Stimulated activated naive CD4-positive, alpha-beta T cell (primary cell): ENCODE data around the gene GLYR1.
A peak's percentile ranks its signal among the peaks of the same experiment; 100 is the strongest.
"Not testable (repeated sequence)": the region's sequence is repeated elsewhere in the genome, so short reads cannot be mapped to it uniquely, and the experiment has no call there.

ENCODE experiments used
- DNase-seq, 6 experiments: peaks; one replicate each; lab custom pipeline; 2025; lab: John Stamatoyannopoulos, UW

Gene GLYR1

GRCh38 chr16:4846901-4847773, at the start of gene GLYR1, which contains the start of gene UBN1:
TSS of gene GLYR1 (minus strand) at chr16:4847288. CDS start at chr16:4847265, 23 bp downstream.
TSS of gene UBN1 (plus strand) at chr16:4847481. CDS start at chr16:4852918, 5,437 bp downstream.
- peak; percentile 97 to 99 (median 98) for DNase-seq

- not testable (repeated sequence) for DNase-seq
These were observed 49.7 kb upstream of the GLYR1 start for GRCh38 chr16:4896761-4897160.

- no peak for DNase-seq
These were observed 48.3 kb upstream of the GLYR1 start for GRCh38 chr16:4895366-4895765.

GRCh38 chr16:4894276-4895150, 47.4 kb upstream of the GLYR1 start:
- DNase-seq: no peak

- no peak for DNase-seq
These were observed 46.2 kb upstream of the GLYR1 start for GRCh38 chr16:4893103-4893862.

- no peak for DNase-seq
These were observed 45.4 kb upstream of the GLYR1 start for GRCh38 chr16:4892361-4893102.

GRCh38 chr16:4891886-4892216, 44.8 kb upstream of the GLYR1 start:
- DNase-seq: no peak

- DNase-seq: no peak
These were observed 44.2 kb upstream of the GLYR1 start for GRCh38 chr16:4891097-4891885.

- DNase-seq: no peak
These were observed 43.6 kb upstream of the GLYR1 start for GRCh38 chr16:4890686-4891085.

GRCh38 chr16:4890026-4890425, 42.9 kb upstream of the GLYR1 start:
- DNase-seq: no peak

- DNase-seq: no peak
These were observed 41.5 kb upstream of the GLYR1 start for GRCh38 chr16:4888428-4889135.

GRCh38 chr16:4886151-4886550, 39.1 kb upstream of the GLYR1 start:
- no peak for DNase-seq

GRCh38 chr16:4884972-4885874, 38.1 kb upstream of the GLYR1 start:
- DNase-seq: no peak

- no peak for DNase-seq
These were observed 37.1 kb upstream of the GLYR1 start for GRCh38 chr16:4884209-4884608.

- no peak for DNase-seq
These were observed 36.4 kb upstream of the GLYR1 start for GRCh38 chr16:4883501-4883900.

- DNase-seq: no peak
These were observed 35.7 kb upstream of the GLYR1 start for GRCh38 chr16:4882633-4883285.

- no peak for DNase-seq
These were observed 35.0 kb upstream of the GLYR1 start for GRCh38 chr16:4882000-4882632.
